Upper lobe of left lung (tissue), 6 donors: Measurements from ENCODE around the gene PRDM16. TPM values are rescaled to one million over a fixed set of nuclear protein-coding genes. Genes with fewer than 3 reads are reported as not detected.

Experiments
- ATAC-seq, 2 donors: fragments of 200-7000 bp; cut with Tn5 transposase; one replicate each; pipeline ENCODE4 v1.9.1; 2022; ENCODE audit warnings: mild to moderate bottlenecking in 2 of 2, moderate library complexity in 2 of 2; ENCODE audit not compliant: low FRiP score in 2 of 2
- DNase-seq, 2 donors: peaks; one replicate each; pipeline ENCODE4 v3.0.0-alpha.2; 2019 to 2020
- H3K27ac ChIP-seq, 4 donors: fragments of 200-600 bp; sonication (generic); one replicate each; pipeline ENCODE4 v1.5.1; 2016 to 2019
- H3K27me3 ChIP-seq, 4 donors: fragments of 200-600 bp; sonication (generic); one replicate each; pipeline ENCODE4 v1.5.1; 2017 to 2019
- H3K36me3 ChIP-seq, 4 donors: fragments of 200-600 bp; sonication (generic); one replicate each; pipeline ENCODE4 v1.5.1; 2016 to 2019
- H3K4me1 ChIP-seq, 4 donors: fragments of 200-600 bp; sonication (generic); one replicate each; pipeline ENCODE4 v1.5.1; 2018 to 2019
- H3K4me3 ChIP-seq, 4 donors: fragments of 200-600 bp; sonication (generic); one replicate each; pipeline ENCODE4 v1.5.1; 2017 to 2019; ENCODE audit warnings: mild to moderate bottlenecking in 2 of 4, moderate library complexity in 1 of 4
- H3K9me3 ChIP-seq, 4 donors: fragments of 200-600 bp; sonication (generic); one replicate each; pipeline ENCODE4 v1.5.1; 2018 to 2019
- EP300 ChIP-seq, 4 donors: sonication (generic); formaldehyde crosslinking; IDR thresholded peaks; one replicate each; pipeline ENCODE4 v1.5.1; 2017; ENCODE audit warnings: antibody characterized with exemption in 4 of 4, control low read depth in 2 of 4
- POLR2A ChIP-seq, 4 donors: fragments of 450-650 bp; IDR thresholded peaks; one replicate each; pipeline ENCODE4 v1.5.1; 2016 to 2017; ENCODE audit warnings: antibody characterized with exemption in 4 of 4, mild to moderate bottlenecking in 2 of 4
- POLR2AphosphoS5 ChIP-seq, 2 donors: sonication (generic); formaldehyde crosslinking; IDR thresholded peaks; one replicate each; pipeline ENCODE4 v1.5.1; 2017; ENCODE audit warnings: antibody characterized with exemption in 2 of 2
- WGBS, 2 donors: methylation state at CpG; one replicate each; pipeline ENCODE4 v1.1.5; 2017 to 2018; 5-methylcytosine and 5-hydroxymethylcytosine counted together
- total RNA-seq, 6 donors: library from RNA; depleted of rRNA in 4 of 6; stranded (reverse); fragments of >200 nt in 4 of 6; gene quantifications; one replicate each; pipeline versions ENCODE4 v1.1.0 to v1.2.1, GENCODE V29; 2016 to 2021
- TF ChIP-seq, protein P1 (sequence below), 6 experiments: fragments of 450-650 bp in 4 of 6; fragments of 200-600 bp in 2 of 6; sonication (generic) in 2 of 6; IDR thresholded peaks; one replicate each; pipeline ENCODE4 v1.5.1; 2016 to 2019; ENCODE audit warnings: antibody characterized with exemption in 6 of 6
- donor health status: DM: no; HTN: no; CAD: no; lungs with moderate emphysema.
- donor health status: DM: no; HTN: yes; CAD: no; lungs with severe emphysema.

PRDM16 gene
- total RNA-seq, 6 donors from 2014 or later, result 12.3 to 54.5 (median 21.2) TPM

DNA sequence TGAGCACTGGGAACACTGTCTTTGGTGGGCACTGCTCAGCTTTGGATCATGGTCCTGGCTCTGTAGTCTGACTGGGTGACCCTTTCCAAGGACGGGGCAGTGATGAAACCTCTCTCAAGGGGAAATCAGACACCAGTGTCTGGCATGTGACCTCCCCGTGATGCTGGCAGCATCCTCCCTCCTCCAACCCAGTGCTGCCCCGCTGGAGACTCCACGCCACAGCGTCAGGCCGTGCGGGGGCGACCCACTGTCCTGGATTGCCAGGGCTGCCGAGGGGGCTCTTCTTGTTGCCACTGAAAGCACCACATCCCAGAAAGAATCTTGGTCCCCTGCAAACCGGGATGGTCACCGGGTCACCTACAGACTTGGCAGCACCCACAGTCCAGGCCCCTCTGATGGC lies 239.1 kb downstream of the PRDM16 start:
- Histone ChIP-seq H3K4me1 (peaks cover 0 to 11% (median 3%) of the 10 kb centered on the region in 4 donors), H3K4me3 (no peak overlapping the region), H3K27ac (no peak overlapping the region), H3K9me3 (no peaks in the 10 kb centered on the region), H3K36me3 (no peaks in the 10 kb centered on the region), H3K27me3 (no peaks in the 10 kb centered on the region)
- DNase-seq (no peak), ATAC-seq (no peak)
- 83 to 100% methylated on average over 1 to 11 of the region's 11 CpGs for WGBS, 2 donors
- no peak for TF ChIP-seq EP300 (IDR thresholded peaks at IDR 0.05)
- no peak for TF ChIP-seq POLR2A (IDR thresholded peaks at IDR 0.05)
- TF ChIP-seq POLR2AphosphoS5 (IDR thresholded peaks at IDR 0.05), result no peak
- TF ChIP-seq, protein P1, sequence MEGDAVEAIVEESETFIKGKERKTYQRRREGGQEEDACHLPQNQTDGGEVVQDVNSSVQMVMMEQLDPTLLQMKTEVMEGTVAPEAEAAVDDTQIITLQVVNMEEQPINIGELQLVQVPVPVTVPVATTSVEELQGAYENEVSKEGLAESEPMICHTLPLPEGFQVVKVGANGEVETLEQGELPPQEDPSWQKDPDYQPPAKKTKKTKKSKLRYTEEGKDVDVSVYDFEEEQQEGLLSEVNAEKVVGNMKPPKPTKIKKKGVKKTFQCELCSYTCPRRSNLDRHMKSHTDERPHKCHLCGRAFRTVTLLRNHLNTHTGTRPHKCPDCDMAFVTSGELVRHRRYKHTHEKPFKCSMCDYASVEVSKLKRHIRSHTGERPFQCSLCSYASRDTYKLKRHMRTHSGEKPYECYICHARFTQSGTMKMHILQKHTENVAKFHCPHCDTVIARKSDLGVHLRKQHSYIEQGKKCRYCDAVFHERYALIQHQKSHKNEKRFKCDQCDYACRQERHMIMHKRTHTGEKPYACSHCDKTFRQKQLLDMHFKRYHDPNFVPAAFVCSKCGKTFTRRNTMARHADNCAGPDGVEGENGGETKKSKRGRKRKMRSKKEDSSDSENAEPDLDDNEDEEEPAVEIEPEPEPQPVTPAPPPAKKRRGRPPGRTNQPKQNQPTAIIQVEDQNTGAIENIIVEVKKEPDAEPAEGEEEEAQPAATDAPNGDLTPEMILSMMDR (IDR thresholded peaks at IDR 0.05), result no peak

DNA sequence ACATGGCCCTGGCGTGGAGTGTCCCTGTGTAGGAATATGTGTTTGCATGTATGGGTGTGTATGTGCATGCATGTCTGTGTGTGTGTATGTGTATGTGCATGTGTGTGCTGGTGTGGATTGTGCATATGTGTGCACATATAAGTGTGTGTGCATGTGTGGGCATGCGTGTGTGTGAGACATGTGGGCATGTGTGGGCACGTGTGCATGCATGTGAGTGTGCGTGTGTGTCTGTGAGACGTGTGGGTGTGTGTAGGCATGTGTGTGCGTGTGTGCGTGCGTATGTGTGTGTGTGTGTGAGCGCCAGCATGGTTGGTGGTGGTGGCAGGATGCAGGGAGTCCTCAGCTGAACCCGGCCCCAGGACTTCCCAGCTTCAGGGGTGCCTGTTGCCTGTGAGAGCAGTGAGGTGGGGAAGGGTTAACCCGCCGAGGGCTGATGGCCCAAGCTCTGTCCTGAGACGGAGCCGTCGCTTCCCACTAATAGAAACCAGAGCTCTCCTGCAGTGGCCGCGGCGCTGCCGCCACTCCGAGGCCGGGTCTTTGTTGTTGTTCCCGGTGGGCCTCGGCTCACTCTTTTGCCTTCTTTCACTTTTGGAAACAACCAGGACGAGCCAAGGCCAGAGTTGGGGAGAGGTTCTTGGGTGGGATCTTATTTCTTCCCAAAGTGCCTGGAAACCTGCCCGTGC lies 241.9 kb downstream of the PRDM16 start:
- no peak for ATAC-seq
- Histone ChIP-seq H3K27me3 (no peaks in the 10 kb centered on the region), H3K4me3 (no peak overlapping the region), H3K4me1 (peaks cover 26 to 38% (median 28%) of the 10 kb centered on the region in 4 donors), H3K27ac (no peak overlapping the region), H3K36me3 (no peaks in the 10 kb centered on the region), H3K9me3 (no peaks in the 10 kb centered on the region)
- TF ChIP-seq POLR2AphosphoS5 (IDR thresholded peaks at IDR 0.05) (no peak), POLR2A (IDR thresholded peaks at IDR 0.05) (no peak), EP300 (IDR thresholded peaks at IDR 0.05) (no peak)
- TF ChIP-seq, protein P1 (IDR thresholded peaks at IDR 0.05), result no peak
- no peak for DNase-seq
- WGBS, 2 donors, result 78 to 80% methylated on average over 25 of the region's 25 CpGs

- no peaks in the 10 kb centered on the region for H3K27me3 ChIP-seq
- H3K27ac ChIP-seq, result no peak overlapping the region
- no peaks in the 10 kb centered on the region for H3K36me3 ChIP-seq
- whole genome bisulfite sequencing, 2 donors, result 93 to 98% methylated on average over 5 to 7 of the region's 8 CpGs
- no peak for ATAC-seq
- no peak for DNase-seq
- no peaks in the 10 kb centered on the region for H3K9me3 ChIP-seq
- no peak overlapping the region for H3K4me3 ChIP-seq
- peaks cover 26 to 39% (median 29%) of the 10 kb centered on the region in 4 donors for H3K4me1 ChIP-seq
- no peak for TF ChIP-seq EP300 (IDR thresholded peaks at IDR 0.05)
- no peak for TF ChIP-seq POLR2A (IDR thresholded peaks at IDR 0.05)
- TF ChIP-seq POLR2AphosphoS5 (IDR thresholded peaks at IDR 0.05), result no peak
Measured at GRCh38 chr1:3311711-3312110, 242.7 kb downstream of the PRDM16 start.

DNA sequence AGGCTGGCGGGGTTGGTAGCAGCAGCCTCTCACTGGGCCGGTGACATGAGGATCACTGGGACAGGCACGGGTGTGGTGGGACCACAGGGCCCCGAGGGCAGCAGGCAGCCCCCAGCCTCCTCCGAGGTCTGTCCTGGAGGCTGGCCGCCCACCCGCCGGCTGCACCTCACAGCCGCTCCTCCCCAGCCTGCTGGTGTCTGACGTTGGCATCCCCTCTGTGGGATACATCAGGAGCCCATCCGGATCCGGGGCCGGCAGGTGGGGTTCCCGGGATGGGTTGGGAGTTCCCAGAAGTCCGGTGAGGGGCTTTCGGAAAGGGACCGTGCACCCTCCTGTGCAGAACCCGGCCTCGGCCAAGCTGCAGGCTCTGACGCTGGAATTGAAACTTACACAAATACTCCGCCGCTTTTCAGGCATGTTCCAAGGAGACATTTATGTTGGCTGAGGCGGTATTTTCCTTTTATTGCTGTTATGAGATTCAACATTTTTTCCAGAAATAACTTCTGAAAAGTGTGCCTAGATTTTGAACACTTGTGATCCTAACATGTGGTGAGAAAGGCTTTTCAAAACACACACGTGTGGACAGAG lies 243.4 kb downstream of the PRDM16 start:
- Histone ChIP-seq H3K27me3 (no peaks in the 10 kb centered on the region), H3K4me3 (no peak overlapping the region), H3K27ac (peak overlapping the region; percentile 6 to 87 (median 75)), H3K4me1 (peaks cover 26 to 39% (median 29%) of the 10 kb centered on the region in 4 donors), H3K9me3 (no peaks in the 10 kb centered on the region), H3K36me3 (no peaks in the 10 kb centered on the region)
- ATAC-seq (no peak), DNase-seq (no peak)
- WGBS, 2 donors, result 83 to 87% methylated on average over 4 to 24 of the region's 24 CpGs
- no peak for TF ChIP-seq EP300 (IDR thresholded peaks at IDR 0.05)
- TF ChIP-seq, protein P1 (IDR thresholded peaks at IDR 0.05), result no peak
- TF ChIP-seq POLR2AphosphoS5 (IDR thresholded peaks at IDR 0.05), result no peak
- TF ChIP-seq POLR2A (IDR thresholded peaks at IDR 0.05), result no peak

DNA sequence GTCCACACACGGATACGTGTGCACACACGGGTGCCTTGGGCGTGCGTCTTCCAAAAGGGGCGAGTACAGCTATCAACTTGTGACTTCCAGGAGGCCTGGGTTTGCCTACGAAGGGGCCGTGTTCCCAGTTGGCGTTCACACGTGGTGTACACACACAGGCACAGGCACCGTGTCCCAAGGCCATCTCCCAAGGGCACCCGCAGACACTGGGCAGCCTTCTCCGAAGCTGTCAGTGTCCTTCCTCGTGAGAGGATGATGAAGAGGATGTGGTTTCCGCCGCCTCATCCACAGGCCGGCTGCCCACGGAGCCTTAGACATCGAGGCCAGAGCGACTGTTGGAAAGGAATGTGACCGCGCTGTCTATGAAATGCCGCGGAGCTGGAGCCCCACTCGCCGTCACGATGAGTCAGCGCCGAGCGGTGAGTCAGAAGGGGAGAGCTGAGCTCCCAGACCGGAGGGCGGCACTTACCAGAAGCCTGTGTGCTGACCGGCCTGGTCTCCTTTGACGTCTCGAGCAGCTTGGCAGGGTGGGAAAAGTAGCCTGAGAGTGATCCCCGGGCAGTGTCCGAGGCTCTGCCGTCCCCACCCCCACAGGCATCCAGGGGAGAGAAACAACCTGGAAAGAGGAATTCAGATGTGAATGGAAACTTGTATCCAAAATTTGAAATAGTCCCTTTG lies 244.0 kb downstream of the PRDM16 start:
- no peaks in the 10 kb centered on the region for H3K9me3 ChIP-seq
- H3K27me3 ChIP-seq, result no peaks in the 10 kb centered on the region
- peaks cover 26 to 39% (median 29%) of the 10 kb centered on the region in 4 donors for H3K4me1 ChIP-seq
- ATAC-seq (peak; percentile 91 to 94), DNase-seq (peak; percentile 91 to 94)
- TF ChIP-seq EP300 (IDR thresholded peaks at IDR 0.05), result peak in 2 of 4 donors; percentile 28 to 53
- TF ChIP-seq POLR2AphosphoS5 (IDR thresholded peaks at IDR 0.05), result peak; percentile 36 to 53
- TF ChIP-seq POLR2A (IDR thresholded peaks at IDR 0.05), result no peak
- H3K36me3 ChIP-seq, result no peaks in the 10 kb centered on the region
- 27 to 34% methylated on average over 17 to 37 of the region's 38 CpGs for WGBS, 2 donors
- H3K27ac ChIP-seq, result peak overlapping the region; percentile 78 to 87 (median 84)
- no peak overlapping the region for H3K4me3 ChIP-seq
